ENCODE results near the gene KCNAB2. TPM values are rescaled to one million over a fixed set of nuclear protein-coding genes. Genes with fewer than 3 reads are reported as not detected.

KCNAB2 gene
- total RNA-seq, 3 donors from 2014 or later, result 199 to 230 (median 202) TPM

Other genes starting within 250 kb of the KCNAB2 start
- 1 to 10 TPM; 7.0 to 9.3 (median 7.1) TPM for gene NPHP4, start 53.5 kb upstream of the KCNAB2 start, total RNA-seq
- under 1 TPM; 0.27 to 0.61 (median 0.34) TPM for gene CHD5, start 134.4 kb downstream of the KCNAB2 start, total RNA-seq
- 100 to 1,000 TPM; 395 to 423 (median 403) TPM for gene RPL22, start 153.7 kb downstream of the KCNAB2 start, total RNA-seq
- gene RNF207, start 160.2 kb downstream of the KCNAB2 start, total RNA-seq, result 10 to 100 TPM in 2 of 3 donors, 1 to 10 TPM in 1; 9.9 to 18.8 (median 12.0) TPM
- gene ICMT, start 190.1 kb downstream of the KCNAB2 start, total RNA-seq, result 10 to 100 TPM; 54.1 to 64.8 (median 58.3) TPM
- not detected for gene HES3, start 198.3 kb downstream of the KCNAB2 start, total RNA-seq
- under 1 TPM; 0.50 to 0.52 (median 0.51) TPM for gene GPR153, start 215.2 kb downstream of the KCNAB2 start, total RNA-seq